Naive thymus-derived CD4-positive, alpha-beta T cell (primary cell): Measurements from ENCODE around the gene PITPNC1. TPM values are rescaled to one million over a fixed set of nuclear protein-coding genes. Genes with fewer than 3 reads are reported as not detected.

Source experiments
- ATAC-seq: fragments of 150-1000 bp; cut with Tn5 transposase; 2 replicates; pipeline ENCODE4 v1.10.0; 2021; ENCODE audit warnings: mild to moderate bottlenecking, moderate library complexity
- CTCF ChIA-PET: fragments of 350-600 bp; sonication (Branson Sonifier 250); formaldehyde crosslinking; loops from one replicate; lab custom pipeline; 2021; ENCODE audit warnings: antibody characterized with exemption; lab: Charles Lee
- POLR2A ChIA-PET: fragments of 350-600 bp; sonication (Branson Sonifier 250); formaldehyde crosslinking; loops from one replicate; lab custom pipeline; 2021; ENCODE audit warnings: antibody characterized with exemption, inconsistent platforms; lab: Charles Lee
- DNase-seq, 9 donors: peaks; one replicate each; pipeline versions ENCODE4 v3.0.0 to v3.0.0-alpha.2; 2020 to 2022; ENCODE audit warnings: mixed read lengths in 1 of 9
- H3K27ac ChIP-seq: one replicate; pipeline ENCODE4 v1.7.0; 2013; ENCODE audit warnings: mild to moderate bottlenecking, low read depth, low read length, moderate library complexity
- H3K27me3 ChIP-seq, 2 donors: one replicate each; pipeline ENCODE4 v1.7.0; 2013; ENCODE audit warnings: low read length in 2 of 2, mild to moderate bottlenecking in 2 of 2, moderate library complexity in 2 of 2; ENCODE audit not compliant: control insufficient read depth in 2 of 2, insufficient read depth in 2 of 2
- H3K36me3 ChIP-seq, 3 experiments: 1 replicate in 2 of 3; 2 replicates in 1 of 3; pipeline ENCODE4 v1.7.0; 2013; ENCODE audit warnings: low read length in 3 of 3, mild to moderate bottlenecking in 3 of 3, moderate library complexity in 1 of 3; ENCODE audit not compliant: insufficient read depth in 3 of 3, control insufficient read depth in 2 of 3
- H3K4me1 ChIP-seq, 2 donors: one replicate each; pipeline ENCODE4 v1.7.0; 2013; ENCODE audit warnings: low read length in 2 of 2, mild to moderate bottlenecking in 2 of 2, moderate library complexity in 1 of 2; ENCODE audit not compliant: control insufficient read depth in 2 of 2, insufficient read depth in 2 of 2
- H3K4me3 ChIP-seq: 2 replicates; pipeline ENCODE4 v1.7.0; 2013; ENCODE audit warnings: mild to moderate bottlenecking, low read length
- H3K9me3 ChIP-seq, 3 experiments: 1 replicate in 2 of 3; 2 replicates in 1 of 3; pipeline ENCODE4 v1.7.0; 2013; ENCODE audit warnings: low read length in 3 of 3; ENCODE audit not compliant: control insufficient read depth in 2 of 3
- H3K27ac Mint-ChIP-seq, 9 donors: one replicate each; pipeline ENCODE4 v1.8.0; 2020 to 2022; ENCODE audit warnings: mixed read lengths in 9 of 9, mild to moderate bottlenecking in 8 of 9, moderate library complexity in 5 of 9, inconsistent platforms in 2 of 9
- H3K27me3 Mint-ChIP-seq, 5 donors: one replicate each; pipeline ENCODE4 v1.8.0; 2021 to 2022; ENCODE audit warnings: mixed read lengths in 5 of 5, mild to moderate bottlenecking in 1 of 5
- H3K36me3 Mint-ChIP-seq, 5 donors: one replicate each; pipeline ENCODE4 v1.8.0; 2020 to 2022; ENCODE audit warnings: mixed read lengths in 5 of 5, mild to moderate bottlenecking in 3 of 5, inconsistent platforms in 1 of 5
- H3K4me1 Mint-ChIP-seq, 7 donors: one replicate each; pipeline ENCODE4 v1.8.0; 2020 to 2022; ENCODE audit warnings: mixed read lengths in 7 of 7, mild to moderate bottlenecking in 3 of 7, inconsistent platforms in 1 of 7
- H3K4me3 Mint-ChIP-seq, 10 donors: one replicate each; pipeline ENCODE4 v1.8.0; 2020 to 2022; ENCODE audit warnings: mild to moderate bottlenecking in 10 of 10, mixed read lengths in 10 of 10, moderate library complexity in 6 of 10, inconsistent platforms in 2 of 10
- H3K9me3 Mint-ChIP-seq, 11 donors: one replicate each; pipeline ENCODE4 v1.8.0; 2020 to 2022; ENCODE audit warnings: mixed read lengths in 11 of 11, mild to moderate bottlenecking in 4 of 11, inconsistent platforms in 1 of 11, moderate library complexity in 1 of 11
- intact Hi-C, 2 donors: fragments of 100-400 bp; cut with micrococcal nuclease; formaldehyde crosslinking; loops; one replicate each; pipeline ENCODE4 v1.15.1; 2023
- polyA plus RNA-seq, 2 donors: library from polyadenylated mRNA; unstranded; fragments of 300-500 nt; fragmentation: Illumina TruSeq; gene quantifications; one replicate each; pipeline ENCODE4 v1.2.3, GENCODE V29; 2021
- total RNA-seq, 6 experiments: library from RNA in 5 of 6; stranded (reverse) in 5 of 6; gene quantifications; 1 replicate in 5 of 6; 2 replicates in 1 of 6; pipeline ENCODE4 v1.2.3 and lab custom pipeline; 2021 to 2026

Gene PITPNC1
- total and polyA plus RNA-seq, 7 experiments from 2014 or later, result 53.1 to 148 (median 102) TPM

DNA sequence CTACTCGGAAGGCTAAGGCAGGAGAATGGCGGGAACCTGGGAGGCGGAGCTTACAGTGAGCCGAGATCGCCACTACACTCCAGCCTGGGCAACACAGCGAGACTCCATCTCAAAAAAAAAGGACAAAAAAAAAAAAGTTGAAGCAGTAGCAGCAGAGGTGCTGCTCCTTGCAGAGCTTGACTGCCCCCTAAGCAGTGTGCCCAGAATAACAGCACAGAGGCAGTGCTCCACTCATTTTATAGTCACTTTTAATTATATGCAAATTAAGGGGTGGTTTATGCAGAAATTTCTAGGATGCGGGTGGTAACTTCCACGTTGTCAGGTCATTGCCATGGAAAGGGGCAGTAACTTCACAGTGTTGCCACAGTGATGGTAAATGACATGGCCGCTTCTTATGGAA is 286.4 kb downstream of the PITPNC1 start:
- Histone ChIP-seq H3K4me3 (no peak overlapping the region), H3K36me3 (peaks cover 0 to 6% (median 2%) of the 10 kb centered on the region in 3 experiments), H3K27me3 (no peaks in the 10 kb centered on the region), H3K4me1 (peaks cover 0 to 3% of the 10 kb centered on the region in 2 donors), H3K27ac (no peak overlapping the region), H3K9me3 (no peaks in the 10 kb centered on the region)
- no peak overlapping the region for H3K4me3 Mint-ChIP-seq
- H3K4me1 Mint-ChIP-seq, result peaks cover 0 to 13% (median 9%) of the 10 kb centered on the region in 7 donors
- POLR2A ChIA-PET, result no interaction called here
- CTCF ChIA-PET, result no interaction called here
- H3K27ac Mint-ChIP-seq, result peak overlapping the region in 1 of 9 donors; percentile 14
- H3K27me3 Mint-ChIP-seq, result no peaks in the 10 kb centered on the region
- DNase-seq, result no peak
- H3K36me3 Mint-ChIP-seq, result peaks cover 4 to 47% (median 30%) of the 10 kb centered on the region in 5 donors
- intact Hi-C loops, result no loop called here
- no peak for ATAC-seq
- H3K9me3 Mint-ChIP-seq, result peaks cover 0 to 15% (median 3%) of the 10 kb centered on the region in 11 donors

DNA sequence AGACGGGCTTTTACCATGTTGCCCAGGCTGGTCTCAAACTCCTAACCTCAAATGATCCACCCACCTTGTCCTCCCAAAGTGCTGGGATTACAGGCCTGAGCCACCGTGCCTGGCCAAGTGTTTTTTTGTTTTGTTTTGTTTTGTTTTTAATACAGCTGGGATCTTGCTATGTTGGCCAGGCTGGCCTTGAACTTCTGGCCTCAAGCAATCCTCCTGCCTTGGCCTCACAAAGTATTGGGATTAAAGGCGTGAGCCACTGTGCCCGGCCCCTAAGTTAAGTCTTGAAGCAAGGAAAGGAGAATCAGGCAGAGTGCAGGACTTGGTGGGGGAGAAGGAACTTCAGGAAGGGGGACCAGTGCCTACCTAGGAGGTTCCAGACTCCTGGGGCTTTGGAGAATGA is 288.9 kb downstream of the PITPNC1 start:
- H3K4me3 Mint-ChIP-seq, result no peak overlapping the region
- intact Hi-C loops, result no loop called here
- H3K4me3 ChIP-seq, result no peak overlapping the region
- peaks cover 0 to 5% (median 0%) of the 10 kb centered on the region in 11 donors for H3K9me3 Mint-ChIP-seq
- H3K27me3 Mint-ChIP-seq, result no peaks in the 10 kb centered on the region
- H3K27ac ChIP-seq, result no peak overlapping the region
- no peaks in the 10 kb centered on the region for H3K9me3 ChIP-seq
- no peaks in the 10 kb centered on the region for H3K27me3 ChIP-seq
- peaks cover 0 to 34% (median 20%) of the 10 kb centered on the region in 5 donors for H3K36me3 Mint-ChIP-seq
- no peak for ATAC-seq
- ChIA-PET CTCF (no interaction called here), POLR2A (no interaction called here)
- H3K4me1 Mint-ChIP-seq, result peaks cover 0 to 4% (median 0%) of the 10 kb centered on the region in 7 donors
- DNase-seq, result no peak
- no peaks in the 10 kb centered on the region for H3K4me1 ChIP-seq
- peak overlapping the region in 4 of 9 donors; percentile 6 to 70 (median 59) for H3K27ac Mint-ChIP-seq
- H3K36me3 ChIP-seq, result peaks cover 0 to 15% (median 2%) of the 10 kb centered on the region in 3 experiments

GRCh38 chr17:67666710-67667109 is 289.6 kb downstream of the PITPNC1 start:
- H3K9me3 ChIP-seq, result no peaks in the 10 kb centered on the region
- H3K27me3 Mint-ChIP-seq, result no peaks in the 10 kb centered on the region
- intact Hi-C loops, result no loop called here

GRCh38 chr17:67671493-67671892 is 294.4 kb downstream of the PITPNC1 start:
- ChIA-PET CTCF (no interaction called here), POLR2A (no interaction called here)
- intact Hi-C loops, result no loop called here
- H3K4me1 ChIP-seq, result no peaks in the 10 kb centered on the region
- Mint-ChIP-seq H3K4me3 (no peak overlapping the region), H3K4me1 (peaks cover 0 to 4% (median 0%) of the 10 kb centered on the region in 7 donors), H3K27ac (peak overlapping the region in 4 of 9 donors; percentile 22 to 55 (median 40)), H3K9me3 (peaks cover 0 to 5% (median 0%) of the 10 kb centered on the region in 11 donors), H3K36me3 (peaks cover 0 to 34% (median 15%) of the 10 kb centered on the region in 5 donors), H3K27me3 (no peaks in the 10 kb centered on the region)
- H3K9me3 ChIP-seq, result no peaks in the 10 kb centered on the region
- H3K27me3 ChIP-seq, result no peaks in the 10 kb centered on the region
- no peak for ATAC-seq
- H3K36me3 ChIP-seq, result peaks cover 6 to 54% (median 9%) of the 10 kb centered on the region in 3 experiments
- DNase-seq, result no peak
- no peak overlapping the region for H3K4me3 ChIP-seq
- H3K27ac ChIP-seq, result no peak overlapping the region

More at GRCh38 chr17:67666710-67667109, 289.6 kb downstream of the PITPNC1 start:
- H3K4me3 Mint-ChIP-seq, result no peak overlapping the region
- no peak overlapping the region for H3K4me3 ChIP-seq
- ATAC-seq, result no peak
- H3K4me1 ChIP-seq, result no peaks in the 10 kb centered on the region
- H3K27ac ChIP-seq, result no peak overlapping the region
- peaks cover 0 to 29% (median 15%) of the 10 kb centered on the region in 5 donors for H3K36me3 Mint-ChIP-seq
- no peak for DNase-seq
- POLR2A ChIA-PET, result no interaction called here
- CTCF ChIA-PET, result no interaction called here
- H3K36me3 ChIP-seq, result peaks cover 0 to 22% (median 2%) of the 10 kb centered on the region in 3 experiments
- H3K27me3 ChIP-seq, result no peaks in the 10 kb centered on the region
- H3K4me1 Mint-ChIP-seq, result peaks cover 0 to 4% (median 0%) of the 10 kb centered on the region in 7 donors
- peak overlapping the region in 4 of 9 donors; percentile 6 to 70 (median 66) for H3K27ac Mint-ChIP-seq
- H3K9me3 Mint-ChIP-seq, result peaks cover 0 to 5% (median 0%) of the 10 kb centered on the region in 11 donors

- peak overlapping the region in 1 of 9 donors; percentile 28 for H3K27ac Mint-ChIP-seq
- peaks cover 6 to 67% (median 12%) of the 10 kb centered on the region in 3 experiments for H3K36me3 ChIP-seq
- peaks cover 0 to 10% (median 0%) of the 10 kb centered on the region in 7 donors for H3K4me1 Mint-ChIP-seq
These were observed 295.7 kb downstream of the PITPNC1 start for GRCh38 chr17:67672592-67673335.

GRCh38 chr17:67675481-67675880 is 298.4 kb downstream of the PITPNC1 start:
- POLR2A ChIA-PET, result no interaction called here
- intact Hi-C loops, result no loop called here
- no peak overlapping the region for H3K27ac ChIP-seq
- peaks cover 12 to 68% (median 22%) of the 10 kb centered on the region in 3 experiments for H3K36me3 ChIP-seq
- Mint-ChIP-seq H3K9me3 (peaks cover 0 to 1% (median 0%) of the 10 kb centered on the region in 11 donors), H3K4me3 (no peak overlapping the region), H3K36me3 (peaks cover 2 to 40% (median 18%) of the 10 kb centered on the region in 5 donors), H3K27ac (peak overlapping the region in 1 of 9 donors; percentile 12), H3K27me3 (no peaks in the 10 kb centered on the region), H3K4me1 (peaks cover 0 to 27% (median 12%) of the 10 kb centered on the region in 7 donors)
- no peak overlapping the region for H3K4me3 ChIP-seq
- H3K27me3 ChIP-seq, result no peaks in the 10 kb centered on the region
- CTCF ChIA-PET, result no interaction called here
- ATAC-seq (no peak), DNase-seq (no peak)
- H3K9me3 ChIP-seq, result no peaks in the 10 kb centered on the region
- peaks cover 0 to 4% of the 10 kb centered on the region in 2 donors for H3K4me1 ChIP-seq

More at GRCh38 chr17:67672592-67673335, 295.7 kb downstream of the PITPNC1 start:
- peaks cover 0 to 5% (median 0%) of the 10 kb centered on the region in 11 donors for H3K9me3 Mint-ChIP-seq
- H3K27me3 Mint-ChIP-seq, result no peaks in the 10 kb centered on the region
- POLR2A ChIA-PET, result no interaction called here
- Histone ChIP-seq H3K4me3 (no peak overlapping the region), H3K9me3 (no peaks in the 10 kb centered on the region), H3K4me1 (no peaks in the 10 kb centered on the region), H3K27ac (no peak overlapping the region), H3K27me3 (no peaks in the 10 kb centered on the region)
- ATAC-seq (no peak), DNase-seq (no peak)
- CTCF ChIA-PET, result no interaction called here
- no peak overlapping the region for H3K4me3 Mint-ChIP-seq
- intact Hi-C loops, result no loop called here
- H3K36me3 Mint-ChIP-seq, result peaks cover 7 to 39% (median 22%) of the 10 kb centered on the region in 5 donors
